ENCODE results near the gene ITGB1BP1.

The ITGB1BP1 gene

GRCh38 chr2:9410108-9410507 lies 13.2 kb downstream of the ITGB1BP1 start:
- TF ChIP-seq YY1 (IDR thresholded peaks at IDR 0.05; ENCODE audit: low read depth) (no peak), REST (IDR thresholded peaks at IDR 0.05; ENCODE audit: low read depth) (no peak), CREB1 (IDR thresholded peaks at IDR 0.05; ENCODE audit: low read depth) (no peak), TEAD4 (IDR thresholded peaks at IDR 0.05) (no peak), ZBTB7A (IDR thresholded peaks at IDR 0.05; ENCODE audit: low read depth) (no peak), RAD21 (IDR thresholded peaks at IDR 0.05; ENCODE audit: low read depth) (no peak), USF1 (IDR thresholded peaks at IDR 0.05) (no peak), EGR1 (IDR thresholded peaks at IDR 0.05) (no peak), NFIC (IDR thresholded peaks at IDR 0.05) (no peak), MAX (IDR thresholded peaks at IDR 0.05) (no peak), TAF1 (IDR thresholded peaks at IDR 0.05; ENCODE audit: low read depth) (no peak), CEBPB (IDR thresholded peaks at IDR 0.05) (no peak), FOXM1 (IDR thresholded peaks at IDR 0.05; ENCODE audit: borderline replicate concordance, low read depth) (no peak), EP300 (IDR thresholded peaks at IDR 0.05; ENCODE audit: borderline replicate concordance) (no peak), TCF12 (IDR thresholded peaks at IDR 0.05; ENCODE audit: low read depth) (no peak)

- TF ChIP-seq TCF12 (IDR thresholded peaks at IDR 0.05; ENCODE audit: low read depth) (no peak), MAX (IDR thresholded peaks at IDR 0.05) (no peak), RAD21 (IDR thresholded peaks at IDR 0.05; ENCODE audit: low read depth) (no peak), EP300 (IDR thresholded peaks at IDR 0.05; ENCODE audit: borderline replicate concordance) (no peak), USF1 (IDR thresholded peaks at IDR 0.05) (no peak), REST (IDR thresholded peaks at IDR 0.05; ENCODE audit: low read depth) (no peak), CEBPB (IDR thresholded peaks at IDR 0.05) (no peak), TAF1 (IDR thresholded peaks at IDR 0.05; ENCODE audit: low read depth) (no peak), TEAD4 (IDR thresholded peaks at IDR 0.05) (no peak)
These were observed 14.6 kb downstream of the ITGB1BP1 start for GRCh38 chr2:9408641-9409151.

GRCh38 chr2:9407363-9407811 lies 15.9 kb downstream of the ITGB1BP1 start:
- TF ChIP-seq NFIC (IDR thresholded peaks at IDR 0.05) (no peak), MAX (IDR thresholded peaks at IDR 0.05) (no peak), CEBPB (IDR thresholded peaks at IDR 0.05) (no peak), ZBTB7A (IDR thresholded peaks at IDR 0.05; ENCODE audit: low read depth) (no peak), TCF12 (IDR thresholded peaks at IDR 0.05; ENCODE audit: low read depth) (no peak), FOXM1 (IDR thresholded peaks at IDR 0.05; ENCODE audit: borderline replicate concordance, low read depth) (no peak), CREB1 (IDR thresholded peaks at IDR 0.05; ENCODE audit: low read depth) (no peak), RAD21 (IDR thresholded peaks at IDR 0.05; ENCODE audit: low read depth) (no peak), REST (IDR thresholded peaks at IDR 0.05; ENCODE audit: low read depth) (no peak), EGR1 (IDR thresholded peaks at IDR 0.05) (no peak), TAF1 (IDR thresholded peaks at IDR 0.05; ENCODE audit: low read depth) (no peak), YY1 (IDR thresholded peaks at IDR 0.05; ENCODE audit: low read depth) (no peak), EP300 (IDR thresholded peaks at IDR 0.05; ENCODE audit: borderline replicate concordance) (no peak), TEAD4 (IDR thresholded peaks at IDR 0.05) (no peak)
